ENCODE results near the gene ADGRB3. TPM values are rescaled to one million over a fixed set of nuclear protein-coding genes. Genes with fewer than 3 reads are reported as not detected.
A peak's percentile ranks its signal among the peaks of the same experiment; 100 is the strongest.

ADGRB3 gene
- total RNA-seq, 2 donors from 2014 or later, result 1.3 to 2.4 TPM

DNA sequence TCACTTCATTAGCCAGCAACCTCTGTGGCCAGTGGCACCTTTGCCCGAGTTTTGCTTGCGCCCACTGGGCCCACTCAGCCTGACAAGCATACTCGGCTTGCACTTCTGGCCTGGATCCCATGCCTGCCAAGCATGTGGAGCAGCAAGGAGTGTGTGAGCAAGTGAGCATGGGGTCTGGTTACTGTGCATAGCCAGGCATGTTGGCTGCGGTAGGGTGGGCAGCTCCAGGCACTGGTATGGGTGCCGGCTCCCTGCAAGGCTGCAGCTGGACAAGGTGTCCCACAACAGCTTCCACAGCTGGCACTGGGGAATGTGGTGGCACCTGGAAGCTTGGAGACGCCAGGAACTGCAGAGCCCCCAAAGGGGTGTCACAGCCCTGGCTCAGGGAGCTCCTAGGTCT lies 510.0 kb downstream of the ADGRB3 start:
- Histone ChIP-seq H3K27ac (no peak overlapping the region), H3K9me3 (peaks cover 0 to 16% of the 10 kb centered on the region in 2 donors), H3K27me3 (no peaks in the 10 kb centered on the region), H3K4me3 (no peak overlapping the region), H3K4me1 (no peaks in the 10 kb centered on the region), H3K36me3 (no peaks in the 10 kb centered on the region)
- no peak for DNase-seq (ENCODE audit: low spot score)
- TF ChIP-seq, protein P1, sequence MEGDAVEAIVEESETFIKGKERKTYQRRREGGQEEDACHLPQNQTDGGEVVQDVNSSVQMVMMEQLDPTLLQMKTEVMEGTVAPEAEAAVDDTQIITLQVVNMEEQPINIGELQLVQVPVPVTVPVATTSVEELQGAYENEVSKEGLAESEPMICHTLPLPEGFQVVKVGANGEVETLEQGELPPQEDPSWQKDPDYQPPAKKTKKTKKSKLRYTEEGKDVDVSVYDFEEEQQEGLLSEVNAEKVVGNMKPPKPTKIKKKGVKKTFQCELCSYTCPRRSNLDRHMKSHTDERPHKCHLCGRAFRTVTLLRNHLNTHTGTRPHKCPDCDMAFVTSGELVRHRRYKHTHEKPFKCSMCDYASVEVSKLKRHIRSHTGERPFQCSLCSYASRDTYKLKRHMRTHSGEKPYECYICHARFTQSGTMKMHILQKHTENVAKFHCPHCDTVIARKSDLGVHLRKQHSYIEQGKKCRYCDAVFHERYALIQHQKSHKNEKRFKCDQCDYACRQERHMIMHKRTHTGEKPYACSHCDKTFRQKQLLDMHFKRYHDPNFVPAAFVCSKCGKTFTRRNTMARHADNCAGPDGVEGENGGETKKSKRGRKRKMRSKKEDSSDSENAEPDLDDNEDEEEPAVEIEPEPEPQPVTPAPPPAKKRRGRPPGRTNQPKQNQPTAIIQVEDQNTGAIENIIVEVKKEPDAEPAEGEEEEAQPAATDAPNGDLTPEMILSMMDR (IDR thresholded peaks at IDR 0.05), result no peak

DNA sequence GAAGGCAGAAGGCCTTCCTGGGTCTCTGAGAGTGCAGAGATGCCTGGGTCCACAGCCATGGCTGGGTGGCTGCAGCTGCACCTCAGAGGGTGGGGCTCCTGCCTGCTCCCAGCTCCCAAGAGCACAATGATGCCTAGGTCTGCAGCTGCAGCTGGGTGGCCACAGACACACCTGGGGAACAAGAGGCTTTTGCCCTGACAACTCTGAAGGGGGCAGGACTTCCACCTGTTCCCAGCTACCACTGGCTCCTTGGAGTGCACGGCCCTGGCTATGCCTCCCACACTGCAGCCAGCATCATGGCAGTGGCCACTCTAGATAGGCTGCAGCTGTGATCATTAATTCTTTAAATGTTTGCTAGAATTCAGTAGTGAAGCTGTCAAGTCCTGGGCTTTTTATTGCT lies 511.3 kb downstream of the ADGRB3 start:
- DNase-seq (ENCODE audit: low spot score), result no peak
- Histone ChIP-seq H3K27ac (no peak overlapping the region), H3K4me1 (no peaks in the 10 kb centered on the region), H3K9me3 (peaks cover 0 to 16% of the 10 kb centered on the region in 2 donors), H3K4me3 (no peak overlapping the region), H3K27me3 (no peaks in the 10 kb centered on the region), H3K36me3 (no peaks in the 10 kb centered on the region)
- TF ChIP-seq, protein P1 (IDR thresholded peaks at IDR 0.05), result no peak

DNA sequence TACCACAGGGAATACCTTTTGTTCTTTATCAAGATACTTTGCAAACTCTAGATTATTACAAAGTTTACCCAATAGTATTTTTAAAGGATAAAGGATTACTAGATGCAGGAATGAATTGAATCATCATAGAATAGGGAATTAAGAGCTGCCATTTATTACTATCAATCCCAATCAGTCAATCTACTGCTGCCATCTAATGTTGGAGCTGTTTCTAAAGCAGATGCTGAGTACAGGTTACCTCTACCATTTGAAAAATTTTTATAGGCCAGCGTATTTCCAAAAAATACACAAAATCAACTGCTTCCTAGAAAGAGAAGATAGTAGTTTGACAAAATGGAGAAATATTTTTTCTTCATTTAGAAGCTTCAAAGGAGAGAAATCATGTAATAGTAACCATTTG lies 520.4 kb downstream of the ADGRB3 start:
- no peaks in the 10 kb centered on the region for H3K27me3 ChIP-seq
- TF ChIP-seq, protein P1 (IDR thresholded peaks at IDR 0.05), result no peak

DNA sequence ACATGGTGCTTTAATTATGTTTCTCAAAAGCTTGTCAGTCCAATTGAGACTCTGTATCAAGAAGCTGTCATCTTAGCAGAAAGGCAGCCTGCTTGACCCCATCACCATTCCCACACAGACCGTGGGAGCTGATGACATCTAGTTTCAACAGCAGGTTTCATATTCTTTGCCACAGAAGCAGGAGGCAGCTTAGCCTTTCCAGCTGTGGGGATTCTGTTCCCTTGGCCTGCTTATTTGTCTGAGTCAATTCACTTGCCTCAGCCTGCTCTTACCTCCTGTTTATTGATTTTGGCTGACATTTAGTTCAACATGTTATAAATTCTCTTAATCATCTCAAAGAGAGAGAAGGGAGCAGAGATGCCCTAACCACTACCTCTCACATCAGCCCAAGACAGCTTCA lies 527.7 kb downstream of the ADGRB3 start:
- TF ChIP-seq, protein P1 (IDR thresholded peaks at IDR 0.05), result no peak
- Histone ChIP-seq H3K27me3 (no peaks in the 10 kb centered on the region), H3K9me3 (peaks cover 0 to 6% of the 10 kb centered on the region in 2 donors), H3K36me3 (no peaks in the 10 kb centered on the region), H3K4me1 (peaks cover 0 to 5% of the 10 kb centered on the region in 2 donors), H3K4me3 (no peak overlapping the region), H3K27ac (no peak overlapping the region)
- no peak for DNase-seq (ENCODE audit: low spot score)

More for the DNA sequence above, 520.4 kb downstream of the ADGRB3 start:
- DNase-seq (ENCODE audit: low spot score), result no peak
- H3K36me3 ChIP-seq, result no peaks in the 10 kb centered on the region
- no peak overlapping the region for H3K4me3 ChIP-seq
- no peaks in the 10 kb centered on the region for H3K9me3 ChIP-seq
- H3K27ac ChIP-seq, result no peak overlapping the region
- no peaks in the 10 kb centered on the region for H3K4me1 ChIP-seq

DNA sequence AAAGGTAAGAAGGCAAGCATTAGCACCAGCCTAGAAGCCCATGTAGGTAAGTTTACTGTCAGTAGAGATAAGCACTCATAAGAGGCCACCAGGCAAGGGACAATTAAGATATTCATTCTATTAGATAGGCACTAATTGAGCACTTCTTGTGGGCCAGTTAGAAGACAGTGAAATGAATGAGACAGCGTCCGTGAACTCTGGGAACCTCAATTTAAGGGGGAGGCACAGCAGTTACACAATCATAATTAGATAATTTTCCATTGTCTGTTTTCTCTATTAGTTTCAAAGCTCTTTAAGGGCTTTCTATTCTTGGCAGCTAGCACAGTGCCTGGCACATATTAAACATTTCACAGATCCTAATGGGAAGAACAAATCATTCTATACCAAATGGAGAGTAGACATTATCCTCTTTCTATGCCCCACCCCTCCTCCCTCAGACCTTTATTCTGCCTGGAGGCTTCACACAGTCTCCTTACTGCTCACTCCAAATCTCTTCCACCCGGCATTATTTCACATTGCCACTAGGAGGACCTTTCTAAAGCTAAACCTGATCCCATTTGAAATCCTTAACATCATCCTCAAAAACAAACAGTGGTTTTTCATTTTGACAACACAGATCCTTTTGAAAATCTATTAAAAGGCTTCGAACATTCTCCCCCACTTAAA lies 529.6 kb downstream of the ADGRB3 start:
- TF ChIP-seq, protein P1 (IDR thresholded peaks at IDR 0.05), result peak; percentile 25 to 44
- Histone ChIP-seq H3K4me3 (no peak overlapping the region), H3K27me3 (no peaks in the 10 kb centered on the region), H3K27ac (no peak overlapping the region), H3K4me1 (peaks cover 0 to 5% of the 10 kb centered on the region in 2 donors), H3K9me3 (peaks cover 0 to 6% of the 10 kb centered on the region in 2 donors), H3K36me3 (no peaks in the 10 kb centered on the region)
- no peak for DNase-seq (ENCODE audit: low spot score)

DNA sequence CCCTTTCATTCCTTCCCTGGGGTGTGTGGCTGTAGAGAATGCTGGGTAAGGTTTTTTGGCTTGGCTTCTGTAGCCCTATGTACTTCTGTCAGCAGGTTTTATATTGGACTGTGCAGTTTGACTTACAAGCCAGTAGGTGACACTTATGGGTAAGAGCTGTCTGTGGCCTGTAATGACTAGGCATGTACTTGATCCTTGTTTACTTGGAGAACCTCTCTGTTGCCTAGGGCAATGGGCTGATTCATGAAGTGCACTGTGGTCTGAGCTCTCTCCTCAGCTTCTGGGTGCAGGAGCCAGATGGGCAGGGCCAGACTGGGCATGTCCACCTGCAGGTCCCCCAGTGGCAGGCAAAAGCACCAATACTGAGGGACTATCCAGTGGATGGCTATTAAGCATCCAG lies 544.6 kb downstream of the ADGRB3 start:
- no peaks in the 10 kb centered on the region for H3K27me3 ChIP-seq
- no peak for DNase-seq (ENCODE audit: low spot score)
- H3K27ac ChIP-seq, result no peak overlapping the region
- no peak overlapping the region for H3K4me3 ChIP-seq
- no peaks in the 10 kb centered on the region for H3K36me3 ChIP-seq
- no peaks in the 10 kb centered on the region for H3K9me3 ChIP-seq
- no peaks in the 10 kb centered on the region for H3K4me1 ChIP-seq
- TF ChIP-seq, protein P1 (IDR thresholded peaks at IDR 0.05), result no peak
